ENCODE measurements around the gene ZSCAN22.
A peak's percentile ranks its signal among the peaks of the same experiment; 100 is the strongest.

ZSCAN22 gene

DNA sequence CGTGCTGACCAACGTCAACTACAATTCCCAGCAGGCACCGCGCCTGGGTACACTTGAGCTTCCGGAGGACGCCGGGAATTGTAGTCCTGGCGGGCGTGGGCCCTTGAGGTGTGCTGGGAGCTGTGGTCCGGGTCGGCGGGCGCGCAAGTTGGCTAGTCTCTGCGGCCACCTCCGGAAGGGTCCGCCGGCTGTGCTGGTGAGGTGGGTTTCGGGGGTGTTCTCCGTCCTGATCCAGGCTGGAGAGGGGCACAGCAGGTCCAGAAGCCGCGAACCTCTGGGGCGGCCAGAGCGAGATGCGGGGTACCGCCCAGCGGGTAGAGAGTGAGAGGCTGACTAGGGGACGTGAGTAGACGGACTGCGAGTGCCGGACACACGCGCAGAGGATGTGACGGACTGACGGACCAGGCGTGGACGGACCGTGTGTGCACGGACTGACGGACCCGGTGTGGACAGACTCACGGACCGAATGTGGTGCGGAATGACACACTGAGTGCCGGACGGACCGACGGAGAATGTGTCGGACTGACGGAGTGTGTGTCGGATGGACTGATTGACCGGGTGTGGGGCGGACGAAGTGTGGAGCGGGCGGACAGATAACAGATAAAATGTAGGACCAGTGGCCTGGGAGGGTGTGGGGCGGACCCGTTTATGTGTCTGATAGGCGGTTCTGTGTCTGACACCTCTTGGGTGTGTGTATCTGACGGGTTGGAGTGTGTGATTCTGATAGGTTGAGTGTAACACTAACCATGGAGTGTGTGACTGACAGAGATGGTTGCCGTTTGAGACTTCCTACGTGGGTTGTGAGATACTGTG, at the start of gene ZSCAN22:
Gene ZSCAN22 (plus strand): TSS at position 81 of the 813 bp plus-strand sequence. CDS start 7,809 bp downstream, outside the sequence.
- DNase-seq, result peak; percentile 97

GRCh38 chr19:58277197-58277596, 49.6 kb upstream of the ZSCAN22 start:
- DNase-seq, result no peak

- no peak for DNase-seq
Observed at GRCh38 chr19:58277748-58278540, 48.9 kb upstream of the ZSCAN22 start.

GRCh38 chr19:58278541-58279041, 48.2 kb upstream of the ZSCAN22 start, which contains the start of gene ZNF8:
Gene ZNF8, plus strand, starts transcription at chr19:58278955. Its CDS starts 127 bp downstream, at chr19:58279082.
- DNase-seq, result peak; percentile 99

DNA sequence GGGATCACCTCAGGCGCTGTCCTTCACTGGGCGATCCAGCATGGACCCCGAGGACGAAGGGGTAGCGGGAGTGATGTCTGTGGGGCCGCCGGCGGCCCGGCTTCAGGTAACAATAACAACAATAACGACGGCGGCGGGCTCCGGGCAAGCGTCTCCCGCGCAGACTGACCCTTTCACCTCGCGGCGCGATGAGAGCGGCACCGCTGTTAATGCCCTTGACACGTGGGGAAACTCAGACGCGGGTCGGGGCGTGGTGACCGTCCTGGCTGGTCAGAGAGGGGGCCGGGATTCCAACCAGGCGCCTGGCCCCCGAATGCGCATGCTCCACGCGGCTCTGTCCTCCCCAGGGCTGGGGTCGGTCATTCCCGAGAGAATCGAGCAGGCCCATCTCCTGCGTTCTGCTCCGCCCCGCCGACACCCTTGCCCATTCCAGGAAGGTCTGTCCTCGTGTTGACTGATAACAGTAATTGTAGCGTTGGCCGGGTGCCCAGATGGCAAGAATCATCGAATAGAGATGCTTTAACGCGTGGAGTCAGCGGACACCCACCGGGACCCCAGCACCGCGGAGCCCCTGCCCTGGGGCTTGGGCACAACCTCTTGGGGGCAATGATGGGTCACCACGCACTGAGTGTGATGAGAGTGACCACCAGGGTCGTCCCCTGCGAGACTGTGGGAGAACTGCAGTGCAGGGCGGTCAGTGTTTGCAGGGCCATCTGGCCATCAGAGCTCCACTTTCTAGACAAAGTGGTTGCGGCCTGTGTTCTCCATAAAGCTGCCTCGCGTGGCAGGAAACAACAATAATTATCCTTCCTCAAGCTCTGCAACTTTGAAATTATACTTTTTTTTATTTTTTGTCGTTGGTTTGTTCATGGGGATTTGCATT, 47.5 kb upstream of the ZSCAN22 start:
- peak; percentile 82 for DNase-seq

GRCh38 chr19:58279925-58280316, 46.9 kb upstream of the ZSCAN22 start:
- DNase-seq, result no peak

- no peak for DNase-seq
Observed at GRCh38 chr19:58284199-58284598, 42.6 kb upstream of the ZSCAN22 start.

- DNase-seq, result no peak
Observed at GRCh38 chr19:58291943-58292342, 34.9 kb upstream of the ZSCAN22 start.

DNA sequence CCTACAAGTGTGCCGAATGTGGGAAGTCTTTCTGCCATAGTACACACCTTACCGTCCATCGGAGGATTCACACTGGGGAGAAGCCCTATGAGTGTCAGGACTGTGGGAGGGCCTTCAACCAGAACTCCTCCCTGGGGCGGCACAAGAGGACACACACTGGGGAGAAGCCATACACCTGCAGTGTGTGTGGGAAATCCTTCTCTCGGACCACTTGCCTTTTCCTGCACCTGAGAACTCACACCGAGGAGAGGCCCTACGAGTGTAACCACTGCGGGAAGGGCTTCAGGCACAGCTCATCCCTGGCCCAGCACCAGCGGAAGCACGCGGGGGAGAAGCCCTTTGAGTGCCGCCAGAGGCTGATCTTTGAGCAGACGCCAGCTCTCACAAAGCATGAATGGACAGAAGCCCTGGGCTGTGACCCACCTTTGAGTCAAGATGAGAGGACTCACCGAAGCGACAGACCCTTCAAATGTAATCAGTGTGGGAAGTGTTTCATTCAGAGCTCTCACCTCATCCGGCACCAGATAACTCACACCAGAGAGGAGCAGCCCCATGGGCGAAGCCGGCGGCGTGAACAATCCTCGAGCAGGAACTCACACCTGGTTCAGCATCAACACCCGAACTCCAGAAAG, 31.9 kb upstream of the ZSCAN22 start:
- peak; percentile 48 for DNase-seq

DNA sequence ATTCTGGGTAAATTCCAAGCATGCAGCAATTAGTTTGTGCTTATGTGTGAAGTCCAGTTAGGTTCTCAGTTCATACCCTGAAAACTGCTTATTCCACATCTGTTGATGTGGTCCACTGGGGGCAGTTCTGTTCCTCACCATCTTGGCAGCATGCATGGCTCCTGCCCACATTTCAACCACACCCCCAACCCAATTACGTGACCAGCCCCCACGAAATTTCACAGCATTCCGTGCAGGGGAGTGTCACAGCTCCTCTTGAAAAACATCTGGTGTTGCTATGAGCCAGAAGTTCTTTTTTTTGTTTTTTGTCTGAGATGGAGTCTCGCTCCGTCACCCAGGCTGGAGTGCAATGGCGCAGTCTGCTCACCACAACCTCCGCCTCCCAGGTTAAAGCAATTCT, 30.7 kb upstream of the ZSCAN22 start:
- DNase-seq, result no peak

DNA sequence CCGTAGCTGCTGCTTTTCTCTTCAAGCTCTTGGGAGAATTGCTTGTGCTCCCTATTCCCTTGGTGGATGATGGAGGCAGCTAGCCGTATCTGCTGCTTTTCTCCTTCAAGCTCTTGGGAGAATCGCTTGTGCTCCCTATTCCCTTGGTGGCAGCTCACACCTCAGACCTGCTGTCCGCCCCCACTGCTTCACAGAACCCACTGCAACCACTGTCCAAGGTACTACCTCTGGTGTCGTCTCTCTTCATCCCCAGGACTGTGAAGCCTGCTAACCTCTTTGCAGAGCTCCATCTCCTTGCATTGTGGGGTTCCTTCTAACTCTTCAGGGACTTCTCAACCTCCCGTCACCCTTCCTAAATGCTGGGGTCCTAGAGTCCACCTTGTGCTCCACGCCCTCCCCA, 26.2 kb upstream of the ZSCAN22 start:
- DNase-seq, result no peak

GRCh38 chr19:58304255-58304654, 22.5 kb upstream of the ZSCAN22 start:
- no peak for DNase-seq

- DNase-seq, result no peak
Observed at GRCh38 chr19:58304748-58305064, 22.1 kb upstream of the ZSCAN22 start.

DNA sequence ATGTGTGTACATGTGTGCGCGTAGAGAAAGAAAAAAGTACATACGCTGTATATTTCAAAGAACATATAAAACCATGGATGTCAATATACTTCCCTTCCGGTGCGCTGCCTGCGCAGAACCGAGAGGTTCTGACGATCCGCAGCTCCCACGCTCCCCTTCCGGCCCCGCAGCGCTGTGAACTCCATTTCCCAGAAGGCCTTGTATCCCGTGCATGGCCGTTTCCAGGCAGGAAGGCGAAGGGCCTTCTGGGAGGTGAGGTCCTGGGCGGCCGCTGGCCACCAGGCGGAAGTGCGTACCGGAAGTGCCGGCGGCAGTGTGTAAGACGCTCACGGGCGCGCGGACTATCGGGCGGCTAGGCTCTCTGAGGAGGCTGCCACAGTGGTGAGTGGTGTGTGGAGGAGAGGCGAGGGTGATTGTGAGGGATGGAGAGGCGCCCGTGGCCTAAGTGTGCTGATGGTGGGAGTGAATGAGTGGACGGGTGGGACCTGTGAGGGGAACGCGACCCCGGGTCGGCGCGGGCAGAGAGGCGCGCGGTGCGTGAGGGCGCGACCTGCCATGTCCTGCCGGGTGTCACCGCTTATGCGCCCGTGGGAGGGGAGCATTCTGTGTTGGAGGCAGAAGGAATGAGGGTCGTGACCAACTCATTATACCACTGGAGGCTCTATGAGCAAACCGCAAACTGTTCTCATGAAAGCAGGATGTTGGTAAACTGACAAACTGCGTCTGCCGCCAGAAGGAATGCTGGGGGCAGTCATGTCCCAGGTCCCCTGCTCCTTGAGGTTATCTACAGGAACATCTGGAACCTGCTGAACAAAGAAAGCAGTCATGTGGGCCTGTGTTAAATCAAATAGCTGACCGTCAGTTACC, 21.5 kb upstream of the ZSCAN22 start, which contains the start of gene ERVK3-1:
Gene ERVK3-1 (plus strand): TSS at position 313 of the 867 bp plus-strand sequence. CDS start 6,792 bp downstream, outside the sequence.
- DNase-seq, result peak; percentile 98

- peak; percentile 61 for DNase-seq
Observed at GRCh38 chr19:58305932-58306323, 20.9 kb upstream of the ZSCAN22 start.

DNA sequence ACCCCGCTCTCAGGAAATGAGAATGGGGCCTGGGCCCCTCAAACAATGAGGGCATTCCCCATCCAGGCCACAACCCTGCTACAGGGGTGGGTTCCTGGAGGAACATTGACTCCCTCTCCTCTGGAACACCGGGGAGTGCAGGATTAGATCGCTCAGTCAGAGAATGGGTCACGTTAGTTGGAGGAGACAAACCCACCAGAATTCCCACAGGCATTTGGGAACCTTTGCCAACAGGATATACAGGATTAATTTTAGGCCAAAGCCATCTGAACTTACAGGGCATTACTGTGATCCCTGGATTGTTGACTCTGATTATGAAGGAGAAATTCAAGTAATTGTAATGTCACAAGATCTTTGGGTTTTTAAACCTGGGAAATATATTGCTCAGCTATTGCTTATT, 19.1 kb upstream of the ZSCAN22 start:
- no peak for DNase-seq

DNA sequence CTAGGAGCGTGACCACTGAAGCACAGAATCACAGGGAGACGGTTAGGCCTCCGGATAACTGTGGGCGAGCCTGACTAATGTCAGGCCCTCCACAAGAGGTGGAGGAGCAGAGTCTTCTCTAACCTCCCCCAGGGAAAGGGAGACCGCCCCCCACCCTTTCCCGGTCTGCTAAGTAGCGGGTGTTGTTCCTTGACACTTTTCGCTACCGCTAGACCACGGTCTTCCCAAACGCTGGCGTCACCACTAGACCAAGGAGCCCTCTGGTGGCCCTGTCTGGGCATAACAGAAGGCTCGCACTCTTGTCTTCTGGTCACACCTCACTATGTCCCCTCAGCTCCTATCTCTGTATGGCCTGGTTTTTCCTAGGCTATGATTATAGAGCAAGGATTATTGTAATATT, 16.1 kb upstream of the ZSCAN22 start:
- peak; percentile 67 for DNase-seq

- no peak for DNase-seq
Observed at GRCh38 chr19:58311345-58311865, 15.4 kb upstream of the ZSCAN22 start.

GRCh38 chr19:58315580-58315979, 11.2 kb upstream of the ZSCAN22 start:
- no peak for DNase-seq

- DNase-seq, result no peak
Observed at GRCh38 chr19:58317476-58318072, 9.2 kb upstream of the ZSCAN22 start.

- DNase-seq, result no peak
Observed at GRCh38 chr19:58318297-58318696, 8.5 kb upstream of the ZSCAN22 start.

Measured in activated effector memory CD4-positive, alpha-beta T cell treated with anti-CD3 and anti-CD28 coated beads, Interleukin-2, amount 50 U/mL, for 16 hours (primary cell).